Measurements from ENCODE around the gene BAIAP2L1.
"Not testable (repeated sequence)": the region's sequence is repeated elsewhere in the genome, so short reads cannot be mapped to it uniquely, and the experiment has no call there.

BAIAP2L1 gene

DNA sequence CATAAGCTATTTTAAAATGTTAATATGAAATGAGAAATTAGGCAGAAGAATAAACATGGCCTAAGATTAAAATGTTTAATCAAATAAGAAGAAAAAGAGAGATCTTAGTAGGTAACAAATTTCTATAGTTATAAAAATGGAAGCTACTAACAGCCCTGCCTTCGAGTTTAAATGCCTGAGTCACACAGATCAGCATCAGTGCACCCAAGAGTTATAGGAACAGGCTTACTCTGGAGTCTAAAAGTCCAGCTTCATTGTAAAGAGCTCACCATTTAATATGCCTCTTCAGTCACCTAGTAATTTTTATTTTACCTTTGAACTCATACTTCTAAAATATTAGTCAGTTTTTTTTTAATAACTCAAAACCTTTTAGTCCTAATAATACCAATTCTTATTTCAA lies 66.8 kb downstream of the BAIAP2L1 start:
- H3K4me3 Mint-ChIP-seq = no peak overlapping the region
- no peaks in the 10 kb centered on the region for H3K27me3 Mint-ChIP-seq (ENCODE audit: low read depth)

GRCh38 chr7:98330926-98331529 lies 69.9 kb downstream of the BAIAP2L1 start:
- H3K27me3 Mint-ChIP-seq (ENCODE audit: low read depth) = no peaks in the 10 kb centered on the region
- H3K27ac Mint-ChIP-seq = no peak overlapping the region
- no peak overlapping the region for H3K4me3 Mint-ChIP-seq
- H3K36me3 Mint-ChIP-seq (ENCODE audit: low read depth) = no peaks in the 10 kb centered on the region
- DNase-seq (ENCODE audit: low spot score) = no peak
- H3K4me1 Mint-ChIP-seq (ENCODE audit: low read depth) = no peaks in the 10 kb centered on the region
- H3K9me3 Mint-ChIP-seq = no peaks in the 10 kb centered on the region

More for the DNA sequence above, 66.8 kb downstream of the BAIAP2L1 start:
- Mint-ChIP-seq H3K9me3 (peaks cover under 1% of the 10 kb centered on the region), H3K36me3 (ENCODE audit: low read depth) (no peaks in the 10 kb centered on the region), H3K4me1 (ENCODE audit: low read depth) (no peaks in the 10 kb centered on the region), H3K27ac (no peak overlapping the region)
- DNase-seq (ENCODE audit: low spot score) = no peak

DNA sequence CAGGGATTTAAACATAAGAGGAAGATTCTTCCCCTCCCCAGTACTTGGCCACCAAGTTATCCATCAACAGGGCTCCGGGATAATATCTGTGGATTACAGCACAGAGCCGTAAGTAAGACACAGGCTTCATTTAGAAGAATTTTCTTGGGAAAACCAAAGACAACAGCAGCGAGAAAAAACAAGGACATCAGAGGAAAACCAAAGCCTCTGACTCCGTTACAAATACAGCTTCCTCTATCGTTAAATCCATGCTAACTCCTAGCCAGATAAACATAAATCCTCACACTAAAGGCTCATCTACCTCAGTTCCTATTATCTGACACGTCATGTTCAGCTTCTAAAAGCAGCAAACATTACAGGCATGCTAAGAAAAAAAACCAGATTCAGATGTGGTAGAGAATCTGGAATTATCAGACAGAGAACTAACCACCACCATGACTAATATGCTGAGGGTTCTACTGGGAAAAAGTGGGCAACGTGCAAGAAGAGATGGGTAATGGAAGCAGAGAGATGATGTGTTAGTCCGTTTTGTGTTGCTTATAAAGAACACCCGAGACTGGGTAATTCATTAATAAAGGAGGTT lies 71.0 kb downstream of the BAIAP2L1 start:
- Mint-ChIP-seq H3K27me3 (ENCODE audit: low read depth) (no peaks in the 10 kb centered on the region), H3K4me3 (no peak overlapping the region), H3K27ac (no peak overlapping the region), H3K4me1 (ENCODE audit: low read depth) (no peaks in the 10 kb centered on the region), H3K36me3 (ENCODE audit: low read depth) (no peaks in the 10 kb centered on the region), H3K9me3 (no peaks in the 10 kb centered on the region)
- no peak for DNase-seq (ENCODE audit: low spot score)

DNA sequence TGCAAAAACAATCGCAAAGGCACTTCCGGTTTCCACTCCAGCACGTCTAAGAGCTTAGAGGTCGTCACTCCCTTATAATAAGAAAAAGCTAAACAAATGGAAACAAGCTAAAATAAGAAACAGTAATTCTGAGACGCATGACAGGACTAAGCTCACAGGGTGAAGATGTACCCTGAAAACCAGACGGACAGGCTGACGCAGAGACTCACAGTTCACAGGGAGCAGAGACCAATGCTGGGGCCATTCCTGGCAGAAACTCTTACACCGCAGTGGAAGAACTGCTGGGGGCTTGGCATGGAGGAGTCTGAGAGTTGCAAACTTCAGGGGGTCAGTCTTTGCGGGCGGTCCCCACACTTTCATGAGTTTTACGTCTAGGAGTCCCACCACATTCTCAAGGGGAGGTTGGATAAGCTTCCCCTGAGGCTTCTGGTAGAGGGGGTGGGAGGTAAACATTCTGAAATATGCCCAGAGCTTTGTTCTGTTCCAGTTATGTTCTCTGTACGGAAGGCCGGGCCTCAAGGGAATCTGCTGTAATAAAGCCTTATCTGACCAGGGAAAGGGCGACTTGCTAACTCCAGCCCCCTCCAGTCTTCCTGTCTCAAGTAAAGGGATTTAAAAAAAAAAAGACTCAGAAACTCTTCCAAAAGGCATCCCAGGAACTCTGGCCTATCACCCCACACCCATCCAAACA lies 71.6 kb downstream of the BAIAP2L1 start:
- no peaks in the 10 kb centered on the region for H3K27me3 Mint-ChIP-seq (ENCODE audit: low read depth)
- H3K4me3 Mint-ChIP-seq = no peak overlapping the region
- no peak overlapping the region for H3K27ac Mint-ChIP-seq
- H3K4me1 Mint-ChIP-seq (ENCODE audit: low read depth) = no peaks in the 10 kb centered on the region
- no peaks in the 10 kb centered on the region for H3K9me3 Mint-ChIP-seq
- no peak for DNase-seq (ENCODE audit: low spot score)
- no peaks in the 10 kb centered on the region for H3K36me3 Mint-ChIP-seq (ENCODE audit: low read depth)

GRCh38 chr7:98324782-98325181 lies 76.1 kb downstream of the BAIAP2L1 start:
- H3K27ac Mint-ChIP-seq = no peak overlapping the region
- no peak overlapping the region for H3K4me3 Mint-ChIP-seq
- H3K36me3 Mint-ChIP-seq (ENCODE audit: low read depth) = no peaks in the 10 kb centered on the region
- H3K27me3 Mint-ChIP-seq (ENCODE audit: low read depth) = peaks cover 1% of the 10 kb centered on the region
- H3K4me1 Mint-ChIP-seq (ENCODE audit: low read depth) = no peaks in the 10 kb centered on the region
- no peak for DNase-seq (ENCODE audit: low spot score)
- no peaks in the 10 kb centered on the region for H3K9me3 Mint-ChIP-seq

DNA sequence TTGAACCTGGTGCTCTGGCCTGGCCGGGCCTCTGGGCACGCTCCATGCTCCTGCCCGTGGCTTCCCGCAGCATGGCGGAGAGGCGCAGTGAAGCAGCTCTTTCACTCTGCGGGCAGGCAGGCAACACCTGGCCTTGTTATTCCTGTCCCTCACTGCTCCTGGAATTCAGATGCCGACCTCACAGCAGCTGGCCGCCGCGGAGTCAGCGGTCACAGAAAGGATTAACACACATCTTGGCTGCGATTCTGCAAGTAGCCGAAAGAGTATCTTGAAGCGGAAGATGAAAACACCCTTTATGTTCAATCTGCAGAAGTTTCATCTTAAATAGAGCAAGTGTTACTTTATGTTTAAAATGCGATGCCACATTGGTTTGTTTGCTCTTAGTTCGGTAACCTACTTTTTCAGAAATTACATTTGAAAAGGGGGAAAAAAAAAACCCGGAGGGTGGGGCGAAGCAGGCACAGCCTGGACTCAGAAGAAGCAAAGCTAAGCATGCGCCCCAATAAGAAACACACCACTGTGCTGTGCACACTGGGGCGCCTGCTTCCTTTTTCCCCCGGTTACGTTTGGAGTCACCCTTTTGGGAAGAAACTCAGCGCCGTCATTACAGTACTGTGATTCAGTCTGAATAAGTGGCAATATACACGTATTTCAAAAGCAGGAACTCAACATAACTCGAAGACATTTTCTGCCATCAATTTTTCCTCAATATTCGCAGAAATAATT lies 77.1 kb downstream of the BAIAP2L1 start:
- no peak for DNase-seq (ENCODE audit: low spot score)
- H3K9me3 Mint-ChIP-seq = no peaks in the 10 kb centered on the region
- no peaks in the 10 kb centered on the region for H3K36me3 Mint-ChIP-seq (ENCODE audit: low read depth)
- H3K27ac Mint-ChIP-seq = no peak overlapping the region
- no peaks in the 10 kb centered on the region for H3K4me1 Mint-ChIP-seq (ENCODE audit: low read depth)
- H3K4me3 Mint-ChIP-seq = no peak overlapping the region
- H3K27me3 Mint-ChIP-seq (ENCODE audit: low read depth) = peaks cover 1% of the 10 kb centered on the region

DNA sequence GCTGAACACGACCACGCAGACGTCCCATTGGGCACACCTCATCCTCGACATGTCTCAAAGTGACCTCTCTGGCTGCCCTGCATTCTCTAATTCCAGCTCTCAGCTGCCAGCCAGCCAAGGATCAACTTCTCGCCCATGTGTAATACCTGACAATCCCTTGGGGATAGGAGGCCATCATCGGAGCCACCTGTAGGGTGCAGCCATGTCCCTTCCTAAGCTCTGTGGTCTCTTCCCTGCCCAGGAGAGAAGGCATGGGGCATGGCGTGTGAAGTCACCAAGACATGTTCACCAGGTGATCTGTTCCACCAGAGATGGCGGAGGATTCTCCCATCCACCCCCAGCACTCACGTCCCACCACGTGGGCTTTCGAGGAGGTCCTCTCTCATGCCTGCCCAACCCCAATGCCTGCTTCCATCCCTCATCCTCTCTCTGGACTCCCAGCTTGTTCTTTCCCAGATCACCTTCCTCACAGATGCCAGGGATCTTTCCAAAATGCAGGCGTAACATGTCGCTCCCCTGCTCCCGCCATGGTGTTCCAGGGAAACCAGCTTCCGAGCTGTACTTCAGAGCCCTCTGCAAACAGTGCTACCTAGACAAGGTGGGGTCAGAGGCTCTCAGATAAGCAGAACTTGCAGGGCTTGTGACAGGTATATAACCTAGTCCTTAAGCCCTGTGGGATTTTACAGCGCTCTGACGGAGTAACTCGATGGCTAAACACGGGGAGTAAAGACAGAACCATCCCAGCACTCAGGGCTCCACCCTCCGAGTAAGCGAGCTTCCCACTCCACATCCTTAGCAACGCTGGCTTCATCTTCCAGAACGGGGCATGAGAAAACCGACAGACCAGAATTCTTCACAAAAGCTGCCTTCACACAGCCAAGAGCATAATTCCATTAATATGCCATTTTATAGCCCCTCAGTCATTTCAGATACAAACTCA lies 78.3 kb downstream of the BAIAP2L1 start:
- Mint-ChIP-seq H3K9me3 (no peaks in the 10 kb centered on the region), H3K4me1 (ENCODE audit: low read depth) (no peaks in the 10 kb centered on the region), H3K27me3 (ENCODE audit: low read depth) (peaks cover 1% of the 10 kb centered on the region), H3K4me3 (no peak overlapping the region), H3K27ac (no peak overlapping the region), H3K36me3 (ENCODE audit: low read depth) (no peaks in the 10 kb centered on the region)
- no peak for DNase-seq (ENCODE audit: low spot score)

GRCh38 chr7:98321301-98321700 lies 79.6 kb downstream of the BAIAP2L1 start:
- no peaks in the 10 kb centered on the region for H3K4me1 Mint-ChIP-seq (ENCODE audit: low read depth)
- no peaks in the 10 kb centered on the region for H3K36me3 Mint-ChIP-seq (ENCODE audit: low read depth)
- no peak for DNase-seq (ENCODE audit: low spot score)
- no peaks in the 10 kb centered on the region for H3K9me3 Mint-ChIP-seq
- H3K4me3 Mint-ChIP-seq = no peak overlapping the region
- peaks cover 1% of the 10 kb centered on the region for H3K27me3 Mint-ChIP-seq (ENCODE audit: low read depth)
- no peak overlapping the region for H3K27ac Mint-ChIP-seq

GRCh38 chr7:98319176-98319575 lies 81.7 kb downstream of the BAIAP2L1 start:
- Mint-ChIP-seq H3K4me3 (no peak overlapping the region), H3K36me3 (ENCODE audit: low read depth) (no peaks in the 10 kb centered on the region)

GRCh38 chr7:98317366-98318040 lies 83.4 kb downstream of the BAIAP2L1 start:
- Mint-ChIP-seq H3K9me3 (no peaks in the 10 kb centered on the region), H3K4me1 (ENCODE audit: low read depth) (no peaks in the 10 kb centered on the region), H3K27me3 (ENCODE audit: low read depth) (no peaks in the 10 kb centered on the region), H3K27ac (no peak overlapping the region), H3K36me3 (ENCODE audit: low read depth) (no peaks in the 10 kb centered on the region), H3K4me3 (no peak overlapping the region)
- DNase-seq (ENCODE audit: low spot score) = no peak

More at GRCh38 chr7:98319176-98319575, 81.7 kb downstream of the BAIAP2L1 start:
- Mint-ChIP-seq H3K27ac (no peak overlapping the region), H3K4me1 (ENCODE audit: low read depth) (no peaks in the 10 kb centered on the region), H3K27me3 (ENCODE audit: low read depth) (peaks cover 1% of the 10 kb centered on the region), H3K9me3 (no peaks in the 10 kb centered on the region)
- no peak for DNase-seq (ENCODE audit: low spot score)

DNA sequence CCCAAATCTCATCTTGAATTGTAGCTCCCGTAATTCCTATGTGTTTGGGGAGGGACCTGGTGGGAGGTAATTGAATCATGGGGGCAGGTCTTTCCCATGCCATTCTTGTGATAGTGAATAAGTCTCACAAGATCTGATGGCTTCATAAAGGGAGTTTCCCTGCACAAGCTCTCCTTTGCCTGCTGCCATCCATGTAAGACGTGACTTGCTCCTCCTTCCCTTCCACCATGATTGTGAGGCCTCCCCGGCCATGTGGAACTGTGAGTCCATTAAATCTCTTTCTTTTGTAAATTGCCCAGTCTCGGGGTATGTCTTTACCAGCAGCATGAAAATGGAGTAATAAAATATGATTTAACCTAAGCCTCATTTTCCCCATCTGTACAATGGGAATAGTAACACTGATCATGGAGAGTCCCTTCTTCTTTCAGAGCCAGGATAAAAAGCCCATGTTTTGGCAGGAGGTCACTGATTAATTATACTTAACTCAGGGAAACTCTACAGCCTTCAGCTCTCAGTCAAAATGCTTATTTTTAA lies 84.8 kb downstream of the BAIAP2L1 start:
- DNase-seq (ENCODE audit: low spot score); H3K4me3 Mint-ChIP-seq; H3K9me3 Mint-ChIP-seq; H3K27ac Mint-ChIP-seq; H3K36me3 Mint-ChIP-seq (ENCODE audit: low read depth); H3K27me3 Mint-ChIP-seq (ENCODE audit: low read depth); H3K4me1 Mint-ChIP-seq (ENCODE audit: low read depth): not testable (repeated sequence)

- H3K27me3 Mint-ChIP-seq (ENCODE audit: low read depth) = no peaks in the 10 kb centered on the region
- no peaks in the 10 kb centered on the region for H3K9me3 Mint-ChIP-seq
- DNase-seq (ENCODE audit: low spot score) = no peak
- H3K27ac Mint-ChIP-seq = no peak overlapping the region
- no peaks in the 10 kb centered on the region for H3K4me1 Mint-ChIP-seq (ENCODE audit: low read depth)
- H3K4me3 Mint-ChIP-seq = no peak overlapping the region
- no peaks in the 10 kb centered on the region for H3K36me3 Mint-ChIP-seq (ENCODE audit: low read depth)
These were observed 85.4 kb downstream of the BAIAP2L1 start for GRCh38 chr7:98315318-98315993.
